HL-60 (cell line): Measurements from ENCODE around the gene USP3.

Source experiments
- POLR2AphosphoS5 ChIP-seq: IDR thresholded peaks from 2 replicates; pipeline ENCODE4 v1.6.1; 2012; ENCODE audit warnings: low read depth
- TF ChIP-seq, protein P1 (sequence below): IDR thresholded peaks from one replicate; pipeline ENCODE4 v1.5.1; 2011; ENCODE audit warnings: low read length, control low read depth, inconsistent platforms; ENCODE audit not compliant: insufficient read depth

DNA sequence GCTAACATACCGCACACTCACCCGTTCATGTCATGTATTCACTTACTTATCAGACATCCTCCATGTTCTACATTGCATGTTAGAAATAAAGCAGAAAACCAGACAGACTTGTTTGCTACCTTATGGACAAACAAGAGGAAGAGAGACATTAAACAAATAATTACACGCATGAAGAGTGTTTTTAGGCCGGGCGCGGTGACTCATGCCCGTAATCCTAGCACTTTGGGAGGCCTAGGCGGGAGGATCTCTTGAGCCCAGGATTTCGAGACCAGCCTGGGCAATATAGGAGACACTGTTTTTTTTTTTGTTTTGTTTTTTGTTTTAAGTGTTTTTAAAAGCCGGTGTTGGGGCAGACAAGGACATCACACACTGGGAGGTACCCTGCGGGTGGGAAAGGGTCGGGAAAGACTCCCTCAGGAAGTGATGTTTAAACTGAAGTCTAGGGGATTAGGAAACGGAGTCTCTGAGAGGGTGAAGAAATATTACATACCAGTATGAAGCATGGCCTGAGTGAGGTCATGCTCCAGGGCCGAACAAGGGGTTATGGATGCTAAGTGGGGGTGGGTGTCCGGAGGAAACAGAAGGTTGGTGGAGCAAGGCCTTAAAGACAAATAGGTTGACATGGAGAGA lies 2.1 kb upstream of the USP3 start:
- TF ChIP-seq, protein P1, sequence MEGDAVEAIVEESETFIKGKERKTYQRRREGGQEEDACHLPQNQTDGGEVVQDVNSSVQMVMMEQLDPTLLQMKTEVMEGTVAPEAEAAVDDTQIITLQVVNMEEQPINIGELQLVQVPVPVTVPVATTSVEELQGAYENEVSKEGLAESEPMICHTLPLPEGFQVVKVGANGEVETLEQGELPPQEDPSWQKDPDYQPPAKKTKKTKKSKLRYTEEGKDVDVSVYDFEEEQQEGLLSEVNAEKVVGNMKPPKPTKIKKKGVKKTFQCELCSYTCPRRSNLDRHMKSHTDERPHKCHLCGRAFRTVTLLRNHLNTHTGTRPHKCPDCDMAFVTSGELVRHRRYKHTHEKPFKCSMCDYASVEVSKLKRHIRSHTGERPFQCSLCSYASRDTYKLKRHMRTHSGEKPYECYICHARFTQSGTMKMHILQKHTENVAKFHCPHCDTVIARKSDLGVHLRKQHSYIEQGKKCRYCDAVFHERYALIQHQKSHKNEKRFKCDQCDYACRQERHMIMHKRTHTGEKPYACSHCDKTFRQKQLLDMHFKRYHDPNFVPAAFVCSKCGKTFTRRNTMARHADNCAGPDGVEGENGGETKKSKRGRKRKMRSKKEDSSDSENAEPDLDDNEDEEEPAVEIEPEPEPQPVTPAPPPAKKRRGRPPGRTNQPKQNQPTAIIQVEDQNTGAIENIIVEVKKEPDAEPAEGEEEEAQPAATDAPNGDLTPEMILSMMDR, result no peak
- no peak for TF ChIP-seq POLR2AphosphoS5
